ENCODE data around the gene ANKLE1. TPM values are rescaled to one million over a fixed set of nuclear protein-coding genes. Genes with fewer than 3 reads are reported as not detected.

Gene ANKLE1
- total and polyA plus RNA-seq, 2 experiments from 2014 or later = 0.29 to 0.90 TPM

DNA sequence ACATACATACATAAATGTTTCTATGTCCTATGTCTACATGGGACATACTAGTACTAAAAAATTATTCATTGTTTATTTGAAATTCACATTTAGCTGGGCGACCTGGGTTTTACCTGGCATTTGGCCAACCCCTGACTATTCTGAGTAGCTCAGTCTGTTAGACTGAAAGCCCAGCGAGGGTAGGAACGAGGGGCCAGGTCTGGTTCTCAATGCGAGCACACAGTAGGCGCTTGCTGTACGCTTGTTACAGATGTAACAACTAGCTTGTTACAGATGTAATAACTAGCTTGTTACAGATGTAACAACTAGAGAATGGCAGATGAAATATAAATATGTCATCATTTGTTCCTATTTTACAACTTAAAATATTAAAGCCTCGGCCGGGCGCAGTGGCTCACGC lies 53.9 kb downstream of the ANKLE1 start:
- Histone ChIP-seq H3K9me2 (replicated peaks; ENCODE audit: insufficient read depth) (no peaks in the 10 kb centered on the region), H3K79me2 (peaks cover 17% of the 10 kb centered on the region), H3K9me3 (ENCODE audit: low read depth) (no peaks in the 10 kb centered on the region), H3K4me1 (ENCODE audit: insufficient read depth) (peaks cover 16% of the 10 kb centered on the region), H4K20me1 (ENCODE audit: insufficient read depth, poor library complexity, severe bottlenecking) (no peaks in the 10 kb centered on the region), H3K27me3 (no peaks in the 10 kb centered on the region), H3K4me2 (peak overlapping the region; percentile 90), H2AFZ (peak overlapping the region; percentile 72), H3K36me3 (replicated peaks; ENCODE audit: insufficient read depth, low read depth) (no peaks in the 10 kb centered on the region), H3K4me3 (no peak overlapping the region), H3K27ac (no peak overlapping the region)
- WGBS (ENCODE audit: low lambda C conversion rate, missing lambda C conversion rate) = 81% methylated on average over 10 of the region's 10 CpGs
- TF ChIP-seq EZH2phosphoT487 (IDR thresholded peaks at IDR 0.05; ENCODE audit: low read depth, severe bottlenecking, unreplicated experiment) (no peak), EZH2 (IDR thresholded peaks at IDR 0.05; ENCODE audit: borderline replicate concordance) (no peak)
- TF ChIP-seq, protein P1, sequence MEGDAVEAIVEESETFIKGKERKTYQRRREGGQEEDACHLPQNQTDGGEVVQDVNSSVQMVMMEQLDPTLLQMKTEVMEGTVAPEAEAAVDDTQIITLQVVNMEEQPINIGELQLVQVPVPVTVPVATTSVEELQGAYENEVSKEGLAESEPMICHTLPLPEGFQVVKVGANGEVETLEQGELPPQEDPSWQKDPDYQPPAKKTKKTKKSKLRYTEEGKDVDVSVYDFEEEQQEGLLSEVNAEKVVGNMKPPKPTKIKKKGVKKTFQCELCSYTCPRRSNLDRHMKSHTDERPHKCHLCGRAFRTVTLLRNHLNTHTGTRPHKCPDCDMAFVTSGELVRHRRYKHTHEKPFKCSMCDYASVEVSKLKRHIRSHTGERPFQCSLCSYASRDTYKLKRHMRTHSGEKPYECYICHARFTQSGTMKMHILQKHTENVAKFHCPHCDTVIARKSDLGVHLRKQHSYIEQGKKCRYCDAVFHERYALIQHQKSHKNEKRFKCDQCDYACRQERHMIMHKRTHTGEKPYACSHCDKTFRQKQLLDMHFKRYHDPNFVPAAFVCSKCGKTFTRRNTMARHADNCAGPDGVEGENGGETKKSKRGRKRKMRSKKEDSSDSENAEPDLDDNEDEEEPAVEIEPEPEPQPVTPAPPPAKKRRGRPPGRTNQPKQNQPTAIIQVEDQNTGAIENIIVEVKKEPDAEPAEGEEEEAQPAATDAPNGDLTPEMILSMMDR (IDR thresholded peaks at IDR 0.05; ENCODE audit: poor library complexity) = no peak
- peak; percentile 27 for DNase-seq (ENCODE audit: low spot score)

Other genes starting within 250 kb of the ANKLE1 start
- gene HAUS8, start 206.4 kb upstream of the ANKLE1 start, total RNA-seq = 2.8 and 6.3 TPM in 2 replicates
- 5.5 and 8.5 TPM in 2 replicates for gene HAUS8, start 206.4 kb upstream of the ANKLE1 start, polyA plus RNA-seq
- gene MYO9B, start 206.1 kb upstream of the ANKLE1 start, total RNA-seq = 29.1 and 32.4 TPM in 2 replicates
- gene MYO9B, start 206.1 kb upstream of the ANKLE1 start, polyA plus RNA-seq = 29.3 and 29.9 TPM in 2 replicates
- 22.4 and 26.9 TPM in 2 replicates for gene USE1, start 66.5 kb upstream of the ANKLE1 start, total RNA-seq
- gene USE1, start 66.5 kb upstream of the ANKLE1 start, polyA plus RNA-seq = 42.6 and 46.7 TPM in 2 replicates
- 9.5 and 15.3 TPM in 2 replicates for gene OCEL1, start 55.7 kb upstream of the ANKLE1 start, total RNA-seq
- gene OCEL1, start 55.7 kb upstream of the ANKLE1 start, polyA plus RNA-seq = 44.7 and 47.7 TPM in 2 replicates
- 116 and 133 TPM in 2 replicates for gene NR2F6, start 36.0 kb upstream of the ANKLE1 start, total RNA-seq
- gene NR2F6, start 36.0 kb upstream of the ANKLE1 start, polyA plus RNA-seq = 157 and 169 TPM in 2 replicates
- 3.0 TPM in 1 of 2 replicates, not detected in the other for gene USHBP1, start 17.2 kb upstream of the ANKLE1 start, total RNA-seq
- gene USHBP1, start 17.2 kb upstream of the ANKLE1 start, polyA plus RNA-seq = 0.98 and 1.2 TPM in 2 replicates
- gene BABAM1, start 14.5 kb upstream of the ANKLE1 start, total RNA-seq = 63.8 and 71.4 TPM in 2 replicates
- gene BABAM1, start 14.5 kb upstream of the ANKLE1 start, polyA plus RNA-seq = 94.1 and 97.9 TPM in 2 replicates
- 12.9 and 15.9 TPM in 2 replicates for gene ABHD8, start 21.5 kb downstream of the ANKLE1 start, total RNA-seq
- 17.6 and 19.3 TPM in 2 replicates for gene ABHD8, start 21.5 kb downstream of the ANKLE1 start, polyA plus RNA-seq
- gene MRPL34, start 24.0 kb downstream of the ANKLE1 start, total RNA-seq = 47.7 and 61.1 TPM in 2 replicates
- gene MRPL34, start 24.0 kb downstream of the ANKLE1 start, polyA plus RNA-seq = 113 and 131 TPM in 2 replicates
- gene DDA1, start 27.7 kb downstream of the ANKLE1 start, total RNA-seq = 29.4 and 43.1 TPM in 2 replicates
- 59.4 and 60.0 TPM in 2 replicates for gene DDA1, start 27.7 kb downstream of the ANKLE1 start, polyA plus RNA-seq
- gene ANO8, start 53.0 kb downstream of the ANKLE1 start, total RNA-seq = 4.6 and 7.3 TPM in 2 replicates
- gene ANO8, start 53.0 kb downstream of the ANKLE1 start, polyA plus RNA-seq = 1.1 and 1.9 TPM in 2 replicates
- 18.1 and 20.9 TPM in 2 replicates for gene GTPBP3, start 55.7 kb downstream of the ANKLE1 start, total RNA-seq
- gene GTPBP3, start 55.7 kb downstream of the ANKLE1 start, polyA plus RNA-seq = 13.2 and 18.1 TPM in 2 replicates
- 1.4 and 1.8 TPM in 2 replicates for gene PLVAP, start 95.4 kb downstream of the ANKLE1 start, total RNA-seq
- gene PLVAP, start 95.4 kb downstream of the ANKLE1 start, polyA plus RNA-seq = 2.5 and 5.3 TPM in 2 replicates
- not detected in 2 replicates for gene CCDC194, start 112.3 kb downstream of the ANKLE1 start, total RNA-seq
- gene CCDC194, start 112.3 kb downstream of the ANKLE1 start, polyA plus RNA-seq = 0.80 TPM in 1 of 2 replicates, not detected in the other
- gene BST2, start 123.7 kb downstream of the ANKLE1 start, total RNA-seq = 43.2 and 50.1 TPM in 2 replicates
- 129 and 195 TPM in 2 replicates for gene BST2, start 123.7 kb downstream of the ANKLE1 start, polyA plus RNA-seq
- gene MVB12A, start 138.1 kb downstream of the ANKLE1 start, total RNA-seq = 36.1 and 46.4 TPM in 2 replicates
- 65.2 and 77.1 TPM in 2 replicates for gene MVB12A, start 138.1 kb downstream of the ANKLE1 start, polyA plus RNA-seq
- 1.0 and 1.2 TPM in 2 replicates for gene TMEM221, start 166.8 kb downstream of the ANKLE1 start, total RNA-seq
- 2.0 and 2.5 TPM in 2 replicates for gene TMEM221, start 166.8 kb downstream of the ANKLE1 start, polyA plus RNA-seq
- not detected in 2 replicates for gene NXNL1, start 179.0 kb downstream of the ANKLE1 start, total RNA-seq
- 0.17 TPM in 1 of 2 replicates, not detected in the other for gene NXNL1, start 179.0 kb downstream of the ANKLE1 start, polyA plus RNA-seq
- gene SLC27A1, start 188.6 kb downstream of the ANKLE1 start, total RNA-seq = 6.2 and 8.7 TPM in 2 replicates
- 8.6 and 10.9 TPM in 2 replicates for gene SLC27A1, start 188.6 kb downstream of the ANKLE1 start, polyA plus RNA-seq
- 89.9 and 94.4 TPM in 2 replicates for gene PGLS, start 229.7 kb downstream of the ANKLE1 start, total RNA-seq
- 98.7 and 122 TPM in 2 replicates for gene PGLS, start 229.7 kb downstream of the ANKLE1 start, polyA plus RNA-seq

Data from hepatocyte (in vitro differentiated cells).